HFFc6 (cell line): ENCODE measurements around the gene MARK4. TPM values are rescaled to one million over a fixed set of nuclear protein-coding genes. Genes with fewer than 3 reads are reported as not detected.
"Not testable (repeated sequence)": the region's sequence is repeated elsewhere in the genome, so short reads cannot be mapped to it uniquely, and the experiment has no call there.

Experiments used
- DNase-seq: peaks from one replicate; pipeline ENCODE4 v3.0.0-alpha.2; 2018
- H3K27ac Mint-ChIP-seq: 2 replicates; pipeline ENCODE4 v1.8.0; 2020; ENCODE audit warnings: mild to moderate bottlenecking, mixed read lengths
- H3K27me3 Mint-ChIP-seq: 2 replicates; pipeline ENCODE4 v1.8.0; 2021; ENCODE audit warnings: mild to moderate bottlenecking, moderate library complexity, mixed read lengths; ENCODE audit not compliant: insufficient read depth
- H3K36me3 Mint-ChIP-seq: 2 replicates; pipeline ENCODE4 v1.8.0; 2021; ENCODE audit warnings: low read depth, mixed read lengths
- H3K4me1 Mint-ChIP-seq: 2 replicates; pipeline ENCODE4 v1.8.0; 2020; ENCODE audit warnings: low read depth, mixed read lengths
- H3K4me3 Mint-ChIP-seq: 2 replicates; pipeline ENCODE4 v1.8.0; 2020; ENCODE audit warnings: mild to moderate bottlenecking, moderate library complexity, mixed read lengths
- H3K9me3 Mint-ChIP-seq: 2 replicates; pipeline ENCODE4 v1.8.0; 2020; ENCODE audit warnings: mild to moderate bottlenecking, mixed read lengths
- total RNA-seq, 6 experiments: library from RNA; stranded (reverse); fragmentation: NEBNext Ultra II Directional; extraction: Animal tissue kit (Norgen Biotek cat#: 25700); gene quantifications; 2 replicates in 1 of 6; 3 replicates in 5 of 6; pipeline ENCODE4 v1.2.3, GENCODE V29; 2021
- TF ChIP-seq, protein P1 (sequence below): fragments of 200-600 bp; sonication (generic); IDR thresholded peaks from 2 replicates; pipeline ENCODE4 v1.5.0; 2021; ENCODE audit warnings: antibody characterized with exemption, mild to moderate bottlenecking

MARK4 gene
- total RNA-seq, 6 experiments from 2014 or later: 38.9 to 46.0 (median 44.2) TPM

DNA sequence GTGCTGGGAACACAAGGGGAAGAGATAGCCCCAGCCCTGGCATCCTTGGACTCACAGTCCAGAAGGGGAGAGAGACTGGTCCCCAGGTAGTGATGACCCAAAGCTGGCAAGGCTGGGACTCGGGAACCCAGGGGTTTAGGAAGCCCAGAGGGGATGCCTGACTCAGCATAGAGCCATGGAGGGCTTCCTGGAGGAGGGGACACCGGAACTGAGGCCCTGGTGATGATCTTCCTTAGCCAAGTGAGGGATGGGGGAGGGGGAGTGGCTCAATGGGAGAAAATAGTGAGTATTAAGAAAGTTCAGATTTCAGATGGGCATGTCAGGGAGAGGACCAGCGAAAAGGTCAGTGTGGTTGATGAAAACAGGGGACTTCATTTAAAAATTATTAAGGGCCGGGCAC is 32.6 kb upstream of the MARK4 start:
- Mint-ChIP-seq H3K4me3 (no peak overlapping the region), H3K27ac (no peak overlapping the region), H3K36me3 (no peaks in the 10 kb centered on the region), H3K27me3 (peaks cover 56% of the 10 kb centered on the region), H3K9me3 (no peaks in the 10 kb centered on the region), H3K4me1 (no peaks in the 10 kb centered on the region)
- no peak for DNase-seq
- TF ChIP-seq, protein P1, sequence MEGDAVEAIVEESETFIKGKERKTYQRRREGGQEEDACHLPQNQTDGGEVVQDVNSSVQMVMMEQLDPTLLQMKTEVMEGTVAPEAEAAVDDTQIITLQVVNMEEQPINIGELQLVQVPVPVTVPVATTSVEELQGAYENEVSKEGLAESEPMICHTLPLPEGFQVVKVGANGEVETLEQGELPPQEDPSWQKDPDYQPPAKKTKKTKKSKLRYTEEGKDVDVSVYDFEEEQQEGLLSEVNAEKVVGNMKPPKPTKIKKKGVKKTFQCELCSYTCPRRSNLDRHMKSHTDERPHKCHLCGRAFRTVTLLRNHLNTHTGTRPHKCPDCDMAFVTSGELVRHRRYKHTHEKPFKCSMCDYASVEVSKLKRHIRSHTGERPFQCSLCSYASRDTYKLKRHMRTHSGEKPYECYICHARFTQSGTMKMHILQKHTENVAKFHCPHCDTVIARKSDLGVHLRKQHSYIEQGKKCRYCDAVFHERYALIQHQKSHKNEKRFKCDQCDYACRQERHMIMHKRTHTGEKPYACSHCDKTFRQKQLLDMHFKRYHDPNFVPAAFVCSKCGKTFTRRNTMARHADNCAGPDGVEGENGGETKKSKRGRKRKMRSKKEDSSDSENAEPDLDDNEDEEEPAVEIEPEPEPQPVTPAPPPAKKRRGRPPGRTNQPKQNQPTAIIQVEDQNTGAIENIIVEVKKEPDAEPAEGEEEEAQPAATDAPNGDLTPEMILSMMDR: no peak

DNA sequence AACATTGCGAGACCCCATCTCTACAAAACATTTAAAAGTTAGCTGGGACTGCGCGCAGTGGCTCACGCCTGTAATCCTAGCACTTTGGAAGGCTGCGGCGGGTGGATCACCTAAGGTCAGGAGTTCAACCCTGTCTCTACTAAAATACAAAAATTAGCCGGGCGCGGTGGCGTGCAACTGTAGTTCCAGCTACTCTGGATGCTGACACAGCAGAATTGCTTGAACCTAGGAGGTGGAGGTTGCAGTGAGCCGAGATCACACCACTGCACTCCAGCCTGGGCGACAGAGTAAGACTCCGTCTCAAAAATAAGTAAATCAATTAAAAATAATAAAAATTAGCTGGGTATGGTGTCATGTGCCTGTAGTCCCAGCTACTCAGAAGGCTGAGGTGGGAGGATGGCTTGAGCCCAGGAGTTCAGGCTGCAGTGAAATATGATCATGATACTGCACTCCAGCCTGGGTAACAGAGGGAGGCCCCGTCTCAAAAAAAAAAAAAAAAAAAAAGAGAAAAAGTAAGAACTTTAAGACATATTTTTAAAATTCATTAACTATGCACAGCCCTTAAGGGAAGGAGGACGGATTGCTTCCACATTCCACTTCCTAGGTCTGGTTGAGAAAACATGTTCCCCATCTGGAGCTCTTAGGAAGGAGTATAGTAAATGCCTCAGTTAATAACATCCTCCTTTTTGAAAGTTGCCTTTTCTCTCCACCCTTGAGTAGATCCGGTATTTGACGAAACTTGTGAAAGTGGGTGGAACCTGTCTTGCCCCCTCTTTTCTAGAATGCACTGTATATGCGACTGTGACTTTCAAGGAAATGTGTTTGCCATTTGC is 31.9 kb upstream of the MARK4 start:
- no peak overlapping the region for H3K27ac Mint-ChIP-seq
- no peak overlapping the region for H3K4me3 Mint-ChIP-seq
- TF ChIP-seq, protein P1: no peak
- H3K27me3 Mint-ChIP-seq: peaks cover 52% of the 10 kb centered on the region
- H3K4me1 Mint-ChIP-seq: no peaks in the 10 kb centered on the region
- H3K36me3 Mint-ChIP-seq: no peaks in the 10 kb centered on the region
- H3K9me3 Mint-ChIP-seq: no peaks in the 10 kb centered on the region
- DNase-seq: no peak

DNA sequence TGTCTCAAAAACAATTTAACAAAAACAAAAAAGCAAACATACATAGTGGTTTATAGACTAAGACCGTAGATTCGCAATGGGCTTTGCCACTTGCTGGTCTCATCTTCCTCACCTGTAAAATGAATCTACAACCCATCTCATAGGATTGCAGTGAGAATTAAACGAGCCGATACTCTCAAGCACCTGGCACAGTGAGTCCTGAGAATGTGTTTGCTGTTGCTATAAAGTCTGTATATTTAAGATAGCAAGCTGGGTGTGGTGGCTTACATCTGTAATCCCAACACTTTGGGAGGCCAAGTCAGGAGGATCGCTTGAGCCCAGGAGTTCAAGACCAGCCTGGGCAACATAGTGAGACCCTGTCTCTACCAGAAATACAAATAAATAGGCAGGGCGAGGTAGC is 28.3 kb upstream of the MARK4 start:
- Mint-ChIP-seq H3K27ac (no peak overlapping the region), H3K36me3 (no peaks in the 10 kb centered on the region), H3K4me1 (no peaks in the 10 kb centered on the region), H3K4me3 (no peak overlapping the region), H3K27me3 (peaks cover 40% of the 10 kb centered on the region), H3K9me3 (no peaks in the 10 kb centered on the region)
- TF ChIP-seq, protein P1: no peak
- DNase-seq: no peak

DNA sequence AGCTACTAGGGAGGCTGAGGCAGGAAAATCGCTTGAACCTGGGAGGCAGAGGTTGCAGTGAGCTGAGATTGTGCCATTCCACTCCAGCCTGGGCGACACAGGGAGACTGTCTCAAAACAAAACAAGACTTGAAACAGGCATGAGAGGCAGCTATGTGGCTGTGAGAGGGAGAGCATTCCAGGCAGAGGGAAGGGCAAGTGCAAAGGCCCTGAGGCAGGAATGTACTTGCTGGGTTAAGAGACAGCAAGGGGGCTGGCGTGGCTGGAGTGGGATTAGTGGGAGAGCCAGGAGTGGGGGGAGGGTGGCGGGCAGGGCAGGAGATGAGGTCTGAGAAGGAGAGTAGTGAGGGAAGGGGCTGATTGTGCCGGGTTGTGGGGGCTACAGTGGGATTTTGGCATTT is 27.2 kb upstream of the MARK4 start:
- peaks cover 41% of the 10 kb centered on the region for H3K27me3 Mint-ChIP-seq
- no peaks in the 10 kb centered on the region for H3K9me3 Mint-ChIP-seq
- no peak overlapping the region for H3K4me3 Mint-ChIP-seq
- no peaks in the 10 kb centered on the region for H3K36me3 Mint-ChIP-seq
- TF ChIP-seq, protein P1: no peak
- no peak overlapping the region for H3K27ac Mint-ChIP-seq
- no peaks in the 10 kb centered on the region for H3K4me1 Mint-ChIP-seq
- DNase-seq: no peak

DNA sequence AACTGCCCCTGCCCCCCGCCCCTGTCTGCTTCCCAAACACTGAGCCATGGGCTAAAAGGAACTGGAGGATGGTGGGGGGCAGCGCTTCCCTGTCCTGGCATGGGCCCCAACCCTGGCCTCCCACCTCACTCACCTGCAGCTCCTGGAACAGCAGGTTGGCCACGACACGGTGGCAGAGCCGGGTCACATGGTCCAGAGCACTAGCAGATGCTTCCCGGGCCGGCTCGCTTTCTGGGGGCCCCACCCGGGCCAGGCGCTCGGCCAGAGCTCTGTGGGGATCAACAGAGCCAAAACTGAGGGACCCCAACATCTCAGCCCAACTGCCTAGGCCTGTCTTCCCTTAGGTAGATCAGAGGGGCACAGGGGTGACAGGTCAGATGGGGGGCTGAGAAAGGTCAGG is 26.4 kb upstream of the MARK4 start:
- no peak overlapping the region for H3K27ac Mint-ChIP-seq
- no peaks in the 10 kb centered on the region for H3K9me3 Mint-ChIP-seq
- TF ChIP-seq, protein P1: no peak
- peaks cover 37% of the 10 kb centered on the region for H3K27me3 Mint-ChIP-seq
- H3K4me3 Mint-ChIP-seq: no peak overlapping the region
- H3K36me3 Mint-ChIP-seq: no peaks in the 10 kb centered on the region
- no peak for DNase-seq
- H3K4me1 Mint-ChIP-seq: no peaks in the 10 kb centered on the region

DNA sequence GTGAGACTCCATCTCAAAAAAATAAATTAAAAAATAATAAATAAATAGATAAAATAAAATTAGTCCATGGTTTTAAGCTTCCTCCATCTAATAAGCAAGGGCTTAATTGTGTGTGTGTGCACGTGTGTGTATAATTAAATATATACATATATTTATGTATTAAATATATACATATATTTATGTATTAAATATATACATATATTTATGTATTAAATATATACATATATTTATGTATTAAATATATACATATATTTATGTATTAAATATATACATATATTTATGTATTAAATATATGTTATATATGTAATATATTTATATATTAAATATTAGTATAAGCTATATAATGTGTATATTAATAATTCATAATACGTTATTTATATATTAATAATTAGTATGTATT is 22.0 kb upstream of the MARK4 start:
- H3K4me3 Mint-ChIP-seq, H3K9me3 Mint-ChIP-seq, H3K36me3 Mint-ChIP-seq, H3K27ac Mint-ChIP-seq, DNase-seq: not testable (repeated sequence)
- H3K27me3 Mint-ChIP-seq: peaks cover 18% of the 10 kb centered on the region
- H3K4me1 Mint-ChIP-seq: peaks cover 10% of the 10 kb centered on the region
